ENCODE results near the gene STAC. TPM values are rescaled to one million over a fixed set of nuclear protein-coding genes. Genes with fewer than 3 reads are reported as not detected.

The STAC gene
- total RNA-seq, 4 donors from 2014 or later, result 0.45 to 5.1 (median 0.63) TPM

DNA sequence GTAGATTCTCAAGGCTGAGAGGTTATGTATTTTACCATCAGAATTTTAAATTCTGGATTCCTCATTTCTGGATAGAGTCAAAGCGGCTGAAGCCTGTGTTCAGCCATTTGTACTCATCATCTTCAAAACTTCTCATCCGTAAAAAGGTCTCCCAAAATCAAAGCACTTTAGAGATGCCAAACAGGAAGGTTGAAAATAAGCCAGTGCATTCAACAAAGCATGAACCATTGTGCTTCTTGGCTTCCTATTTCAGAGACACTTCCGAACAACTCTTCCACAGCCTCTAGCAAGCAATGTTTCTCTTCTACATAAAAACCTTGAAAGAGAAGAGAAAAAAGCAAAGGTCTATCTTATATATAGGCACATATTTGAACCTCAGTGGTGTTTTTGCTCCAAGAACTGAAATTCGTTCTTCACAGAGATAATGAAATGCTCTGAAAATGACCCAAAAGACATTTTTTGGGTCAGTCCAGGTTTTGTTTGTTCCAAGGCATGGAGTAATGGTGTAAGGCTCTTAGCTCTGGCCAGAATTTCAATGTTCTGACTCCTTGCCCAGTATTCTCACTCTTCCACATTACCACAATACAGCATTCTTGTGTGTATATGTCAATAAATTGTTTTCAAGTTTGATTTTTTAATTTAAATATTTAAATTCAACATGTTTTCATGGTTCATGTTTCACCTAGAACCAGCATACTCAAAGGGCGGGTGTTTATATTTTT, 163.1 kb downstream of the STAC start:
- DNase-seq (ENCODE audit: low spot score in 2 of 2), result no peak
- no peak overlapping the region for H3K4me3 ChIP-seq
- H3K36me3 ChIP-seq, result no peaks in the 10 kb centered on the region
- no peaks in the 10 kb centered on the region for H3K9me3 ChIP-seq
- H3K27ac ChIP-seq, result no peak overlapping the region
- TF ChIP-seq POLR2AphosphoS5 (IDR thresholded peaks at IDR 0.05), result no peak
- no peak for TF ChIP-seq POLR2A (IDR thresholded peaks at IDR 0.05)
- TF ChIP-seq, protein P1, sequence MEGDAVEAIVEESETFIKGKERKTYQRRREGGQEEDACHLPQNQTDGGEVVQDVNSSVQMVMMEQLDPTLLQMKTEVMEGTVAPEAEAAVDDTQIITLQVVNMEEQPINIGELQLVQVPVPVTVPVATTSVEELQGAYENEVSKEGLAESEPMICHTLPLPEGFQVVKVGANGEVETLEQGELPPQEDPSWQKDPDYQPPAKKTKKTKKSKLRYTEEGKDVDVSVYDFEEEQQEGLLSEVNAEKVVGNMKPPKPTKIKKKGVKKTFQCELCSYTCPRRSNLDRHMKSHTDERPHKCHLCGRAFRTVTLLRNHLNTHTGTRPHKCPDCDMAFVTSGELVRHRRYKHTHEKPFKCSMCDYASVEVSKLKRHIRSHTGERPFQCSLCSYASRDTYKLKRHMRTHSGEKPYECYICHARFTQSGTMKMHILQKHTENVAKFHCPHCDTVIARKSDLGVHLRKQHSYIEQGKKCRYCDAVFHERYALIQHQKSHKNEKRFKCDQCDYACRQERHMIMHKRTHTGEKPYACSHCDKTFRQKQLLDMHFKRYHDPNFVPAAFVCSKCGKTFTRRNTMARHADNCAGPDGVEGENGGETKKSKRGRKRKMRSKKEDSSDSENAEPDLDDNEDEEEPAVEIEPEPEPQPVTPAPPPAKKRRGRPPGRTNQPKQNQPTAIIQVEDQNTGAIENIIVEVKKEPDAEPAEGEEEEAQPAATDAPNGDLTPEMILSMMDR (IDR thresholded peaks at IDR 0.05), result no peak
- TF ChIP-seq EP300 (IDR thresholded peaks at IDR 0.05), result no peak
- H3K4me1 ChIP-seq, result no peaks in the 10 kb centered on the region
- no peaks in the 10 kb centered on the region for H3K27me3 ChIP-seq
- WGBS, result 79% methylated on average over 5 of the region's 5 CpGs

DNA sequence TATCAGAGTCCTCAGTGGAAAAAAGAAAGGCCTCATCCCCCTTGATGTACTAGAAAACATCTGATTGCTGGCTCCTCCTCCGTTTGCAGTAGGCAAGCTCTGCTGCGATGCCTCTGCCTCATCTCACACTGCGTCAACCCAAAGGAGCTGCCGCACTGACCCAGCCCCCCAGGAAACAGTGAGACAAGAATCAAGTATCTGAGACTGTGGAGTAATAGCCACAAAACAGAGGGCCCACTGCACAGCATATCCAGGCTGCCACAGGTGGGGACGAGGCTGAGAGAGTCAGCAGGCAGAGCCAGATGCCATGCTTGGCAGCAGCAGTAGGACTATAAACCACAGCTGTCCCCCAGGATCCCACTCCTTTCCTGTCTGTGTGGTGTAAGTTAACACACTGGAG, 165.9 kb downstream of the STAC start:
- DNase-seq (ENCODE audit: low spot score in 2 of 2), result no peak
- Histone ChIP-seq H3K4me3 (no peak overlapping the region), H3K27ac (no peak overlapping the region), H3K27me3 (no peaks in the 10 kb centered on the region), H3K4me1 (no peaks in the 10 kb centered on the region), H3K36me3 (no peaks in the 10 kb centered on the region), H3K9me3 (no peaks in the 10 kb centered on the region)
- WGBS, result 27% methylated on average over 5 of the region's 5 CpGs
- TF ChIP-seq, protein P1 (IDR thresholded peaks at IDR 0.05), result no peak
- TF ChIP-seq POLR2AphosphoS5 (IDR thresholded peaks at IDR 0.05), result no peak
- TF ChIP-seq EP300 (IDR thresholded peaks at IDR 0.05), result no peak
- TF ChIP-seq POLR2A (IDR thresholded peaks at IDR 0.05), result no peak

DNA sequence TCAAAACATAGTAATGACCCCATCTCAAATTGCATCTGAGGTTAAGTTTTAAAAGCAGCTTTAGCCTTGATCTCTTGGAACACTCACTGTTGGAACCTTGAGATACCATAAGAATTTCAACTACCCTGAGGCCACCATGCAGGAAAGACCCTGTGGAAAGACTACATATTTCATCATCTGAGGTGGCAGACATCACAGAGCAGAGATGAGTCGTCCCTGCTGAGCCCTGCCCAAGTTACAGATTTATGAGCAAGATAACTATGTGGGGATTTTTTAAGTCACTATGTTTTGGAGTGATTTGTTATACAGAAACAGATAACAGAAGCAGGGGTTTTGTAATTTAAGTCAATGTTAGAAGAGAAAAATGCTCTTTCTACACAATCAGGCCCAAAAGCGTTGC, 168.4 kb downstream of the STAC start:
- 73% methylated on average over 2 of the region's 2 CpGs for whole genome bisulfite sequencing
- Histone ChIP-seq H3K27me3 (no peaks in the 10 kb centered on the region), H3K4me3 (no peak overlapping the region), H3K27ac (no peak overlapping the region), H3K36me3 (no peaks in the 10 kb centered on the region), H3K9me3 (no peaks in the 10 kb centered on the region), H3K4me1 (no peaks in the 10 kb centered on the region)
- DNase-seq (ENCODE audit: low spot score in 2 of 2), result no peak
- TF ChIP-seq POLR2AphosphoS5 (IDR thresholded peaks at IDR 0.05) (no peak), POLR2A (IDR thresholded peaks at IDR 0.05) (no peak), EP300 (IDR thresholded peaks at IDR 0.05) (no peak)
- TF ChIP-seq, protein P1 (IDR thresholded peaks at IDR 0.05), result no peak

DNA sequence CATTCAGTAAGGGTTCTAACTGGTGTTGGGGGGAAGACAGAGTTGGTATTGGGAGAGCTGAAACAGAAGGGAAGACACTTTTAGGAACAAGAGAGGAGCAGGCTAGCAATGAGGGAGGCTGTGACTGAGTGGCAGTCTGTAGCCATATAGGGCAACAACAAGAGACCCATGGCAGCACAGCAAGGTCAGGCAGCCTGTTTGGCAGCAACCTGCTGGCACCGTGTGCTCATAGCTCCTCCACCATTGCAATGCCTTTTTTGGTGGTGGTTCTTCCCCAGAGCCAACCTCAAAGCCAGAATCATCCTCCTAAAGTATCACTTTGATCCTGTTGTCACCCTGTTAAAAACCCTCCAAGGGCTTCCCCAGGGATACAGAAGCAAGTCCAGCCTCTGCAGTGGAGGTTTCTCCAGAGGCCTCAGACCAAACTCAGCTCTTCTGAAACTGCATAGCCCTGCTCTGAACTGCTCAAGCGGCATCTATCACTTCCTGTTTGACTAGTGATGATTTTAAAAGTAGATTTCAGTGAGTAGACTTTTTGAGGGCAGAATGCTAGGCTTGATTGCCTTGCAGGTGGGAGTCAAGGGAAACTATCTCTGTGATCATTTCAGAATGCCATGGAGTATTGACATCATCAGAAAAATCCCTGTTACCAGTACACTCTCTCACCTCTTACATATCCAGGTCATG, 176.9 kb downstream of the STAC start:
- WGBS, result 85% methylated on average over 2 of the region's 2 CpGs
- DNase-seq (ENCODE audit: low spot score in 2 of 2), result no peak
- no peak overlapping the region for H3K4me3 ChIP-seq
- no peaks in the 10 kb centered on the region for H3K4me1 ChIP-seq
- no peaks in the 10 kb centered on the region for H3K36me3 ChIP-seq
- H3K27ac ChIP-seq, result no peak overlapping the region
- no peaks in the 10 kb centered on the region for H3K9me3 ChIP-seq
- no peak for TF ChIP-seq EP300 (IDR thresholded peaks at IDR 0.05)
- no peak for TF ChIP-seq POLR2AphosphoS5 (IDR thresholded peaks at IDR 0.05)
- no peak for TF ChIP-seq POLR2A (IDR thresholded peaks at IDR 0.05)
- TF ChIP-seq, protein P1 (IDR thresholded peaks at IDR 0.05), result no peak
- no peaks in the 10 kb centered on the region for H3K27me3 ChIP-seq

DNA sequence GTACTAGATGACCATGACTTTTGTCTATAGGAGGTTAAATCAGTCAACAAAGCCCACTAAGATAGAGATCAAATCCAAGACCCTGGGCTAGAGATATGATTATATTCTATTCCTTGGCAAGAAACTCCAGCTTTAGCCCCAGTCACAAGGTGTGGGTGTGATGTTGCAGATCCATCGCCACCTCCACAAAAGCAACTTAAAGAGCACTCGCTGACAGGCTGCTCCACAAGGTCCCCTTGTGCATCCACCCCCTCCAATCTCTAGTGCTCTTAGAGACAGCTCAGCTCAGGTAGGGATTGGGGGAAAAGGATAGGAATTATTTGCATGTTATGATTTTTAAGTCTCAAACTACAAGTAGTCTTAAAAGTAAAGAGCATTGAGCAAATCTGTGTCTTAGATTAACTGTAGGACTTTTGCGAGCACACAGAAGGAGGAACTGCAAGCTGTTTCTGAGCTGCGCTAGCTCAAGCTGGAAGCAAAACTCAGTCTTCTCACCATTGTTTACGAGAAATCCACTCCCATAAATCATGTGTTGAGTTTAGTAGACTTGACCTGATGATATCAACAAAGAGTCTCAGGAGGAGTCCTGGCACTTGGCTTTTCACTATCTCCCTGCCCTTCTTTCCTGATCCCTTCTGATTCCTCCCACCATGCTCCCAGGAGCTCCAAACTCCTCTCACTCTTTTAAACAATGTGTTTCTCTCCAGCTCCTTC, 177.6 kb downstream of the STAC start:
- WGBS, result 79% methylated on average over 4 of the region's 5 CpGs
- Histone ChIP-seq H3K4me3 (no peak overlapping the region), H3K4me1 (no peaks in the 10 kb centered on the region), H3K27me3 (no peaks in the 10 kb centered on the region), H3K9me3 (no peaks in the 10 kb centered on the region), H3K36me3 (no peaks in the 10 kb centered on the region), H3K27ac (no peak overlapping the region)
- no peak for DNase-seq (ENCODE audit: low spot score in 2 of 2)
- TF ChIP-seq, protein P1 (IDR thresholded peaks at IDR 0.05), result no peak
- TF ChIP-seq POLR2AphosphoS5 (IDR thresholded peaks at IDR 0.05) (no peak), EP300 (IDR thresholded peaks at IDR 0.05) (no peak), POLR2A (IDR thresholded peaks at IDR 0.05) (no peak)

Data from suprapubic skin (tissue), 4 donors.